SKM-1 treated with dmso at 0.1 percent for 144 hours (cell line): ENCODE data around the gene OR6K3.
A peak's percentile ranks its signal among the peaks of the same experiment; 100 is the strongest.
"Not testable (repeated sequence)": the region's sequence is repeated elsewhere in the genome, so short reads cannot be mapped to it uniquely, and the experiment has no call there.

ENCODE experiments used
- DNase-seq: peaks from one replicate; lab custom pipeline; 2025; ENCODE audit not compliant: unreplicated experiment; lab: John Stamatoyannopoulos, UW

OR6K3 gene

GRCh38 chr1:158688343-158688742 lies 32.2 kb downstream of the OR6K3 start:
- not testable (repeated sequence) for DNase-seq

GRCh38 chr1:158687037-158687436 lies 33.5 kb downstream of the OR6K3 start:
- no peak for DNase-seq

- DNase-seq: peak; percentile 27
These were observed 34.2 kb downstream of the OR6K3 start, which contains the start of gene SPTA1 for GRCh38 chr1:158686111-158687009. TSS of gene SPTA1 (minus strand) at chr1:158686715. CDS start at chr1:158686517, 198 bp downstream.

DNA sequence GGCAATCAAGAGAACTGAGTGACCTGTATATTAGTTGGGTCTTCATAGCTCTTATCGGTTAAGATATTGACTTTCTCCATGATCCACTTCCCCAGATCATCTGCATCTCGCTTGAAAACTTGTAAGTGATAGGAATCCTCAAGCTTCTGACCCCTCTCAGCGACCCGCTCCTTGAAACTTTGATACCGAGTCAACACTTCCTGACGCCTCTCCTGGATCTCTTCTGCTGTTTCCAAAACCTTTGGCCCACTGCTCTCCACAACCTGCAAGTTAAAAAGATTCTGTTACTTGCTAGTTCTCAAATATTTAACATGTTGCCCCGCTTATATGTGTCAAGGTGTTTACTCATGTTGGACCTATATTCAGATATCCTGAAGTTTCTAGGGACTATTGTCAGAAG lies 35.4 kb downstream of the OR6K3 start:
- DNase-seq: no peak

GRCh38 chr1:158681606-158682005 lies 38.9 kb downstream of the OR6K3 start:
- peak; percentile 24 for DNase-seq

DNA sequence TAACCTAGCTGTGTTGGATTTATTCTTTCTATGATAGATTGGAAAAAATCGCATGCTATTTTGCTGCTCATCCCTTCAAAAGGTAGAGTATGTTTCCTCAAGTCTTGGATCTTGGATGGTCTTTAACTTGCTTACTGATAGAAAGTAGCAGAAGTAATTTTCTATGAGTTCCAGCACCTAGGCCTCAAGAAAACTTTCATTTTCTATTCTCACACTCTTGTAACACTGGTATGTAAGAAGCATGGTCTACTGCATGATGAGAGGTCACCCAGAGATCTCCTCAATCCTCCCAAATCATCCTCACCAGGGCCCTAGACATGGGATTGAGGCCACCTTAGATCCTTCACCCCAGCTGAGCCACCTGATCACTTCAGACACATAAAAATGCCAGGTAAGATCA lies 41.2 kb downstream of the OR6K3 start:
- DNase-seq: no peak

- DNase-seq: no peak
These were observed 44.8 kb downstream of the OR6K3 start for GRCh38 chr1:158675563-158676323.

GRCh38 chr1:158674302-158674701 lies 46.2 kb downstream of the OR6K3 start:
- DNase-seq: no peak
